Adrenal gland (tissue), 5 donors: ENCODE results near the gene CD53.

Experiments
- CTCF ChIP-seq, 6 experiments: fragments of 450-650 bp in 4 of 6; fragments of 200-600 bp in 2 of 6; sonication (generic) in 1 of 6; IDR thresholded peaks; 1 replicate in 5 of 6; 2 replicates in 1 of 6; pipeline versions ENCODE4 v1.5.1 to v1.8.0; 2016 to 2021; ENCODE audit warnings: antibody characterized with exemption in 6 of 6, mild to moderate bottlenecking in 2 of 6, moderate library complexity in 1 of 6
- POLR2A ChIP-seq, 2 donors: fragments of 450-650 bp; IDR thresholded peaks; one replicate each; pipeline ENCODE4 v1.6.1; 2017; ENCODE audit warnings: antibody characterized with exemption in 2 of 2, mild to moderate bottlenecking in 2 of 2, moderate library complexity in 1 of 2
- donor health status: DM: no; HTN: no; CAD: no.

DNA sequence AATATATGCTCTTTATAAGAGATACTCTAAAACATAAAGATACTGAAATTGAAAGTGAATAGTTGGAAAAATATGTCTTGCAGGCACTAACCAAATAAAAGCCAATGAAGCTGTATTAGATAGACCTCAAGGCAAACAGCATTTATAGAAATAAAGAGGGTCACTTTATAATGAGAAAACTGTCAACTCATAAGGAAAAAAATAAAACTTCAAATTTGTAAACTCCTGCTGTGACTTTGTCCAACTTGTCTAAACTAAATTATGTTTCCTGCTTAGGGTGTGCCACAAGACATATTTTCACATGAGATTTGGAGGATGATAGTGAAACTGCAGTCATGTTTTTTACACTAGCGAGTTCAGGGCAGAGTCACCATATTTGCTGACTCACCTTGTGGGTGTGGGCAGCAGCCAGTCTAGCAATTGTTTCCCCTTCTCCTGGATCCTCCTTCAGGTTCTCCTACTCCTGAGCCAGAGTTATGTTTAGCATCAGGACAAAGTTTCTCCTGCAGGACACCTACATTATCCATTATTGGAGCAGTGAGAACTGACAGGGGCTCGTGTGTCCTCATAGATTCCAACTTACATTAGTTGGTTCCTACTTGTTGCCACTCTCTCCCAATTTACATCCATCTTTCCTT is 43.8 kb downstream of the CD53 start:
- TF ChIP-seq CTCF (IDR thresholded peaks at IDR 0.05) (no peak), POLR2A (IDR thresholded peaks at IDR 0.05) (no peak)
